Liver (tissue), 9 donors: ENCODE results near the gene RELT. TPM values are rescaled to one million over a fixed set of nuclear protein-coding genes. Genes with fewer than 3 reads are reported as not detected.

Source experiments
- DNase-seq: peaks from one replicate; pipeline ENCODE4 v3.0.0-alpha.2; 2017; ENCODE audit warnings: low spot score
- H3K27ac ChIP-seq, 2 donors: one replicate each; pipeline ENCODE4 v1.7.0; 2013; ENCODE audit warnings: inconsistent platforms in 2 of 2, low read length in 2 of 2, control low read depth in 1 of 2, low read depth in 1 of 2, mild to moderate bottlenecking in 1 of 2
- H3K27me3 ChIP-seq, 4 donors: one replicate each; pipeline versions ENCODE4 v1.6.1 to v1.7.0; 2013; ENCODE audit warnings: low read length in 3 of 4, inconsistent platforms in 1 of 4, mild to moderate bottlenecking in 1 of 4, moderate library complexity in 1 of 4; ENCODE audit not compliant: control insufficient read depth in 4 of 4, insufficient read depth in 4 of 4
- H3K36me3 ChIP-seq, 4 donors: one replicate each; pipeline versions ENCODE4 v1.6.1 to v1.7.0; 2013; ENCODE audit warnings: low read length in 3 of 4, mild to moderate bottlenecking in 3 of 4, low read depth in 1 of 4, moderate library complexity in 1 of 4; ENCODE audit not compliant: control insufficient read depth in 4 of 4, insufficient read depth in 3 of 4
- H3K4me1 ChIP-seq, 4 donors: one replicate each; pipeline versions ENCODE4 v1.6.1 to v1.7.0; 2013; ENCODE audit warnings: low read length in 3 of 4, mild to moderate bottlenecking in 3 of 4, moderate library complexity in 1 of 4; ENCODE audit not compliant: control insufficient read depth in 4 of 4, insufficient read depth in 4 of 4
- H3K4me3 ChIP-seq, 3 donors: one replicate each; pipeline versions ENCODE4 v1.6.1 to v1.7.0; 2013; ENCODE audit warnings: low read length in 3 of 3, control low read depth in 1 of 3, low read depth in 1 of 3, mild to moderate bottlenecking in 1 of 3
- H3K9ac ChIP-seq, 2 donors: one replicate each; pipeline ENCODE4 v1.7.0; 2013; ENCODE audit warnings: low read length in 2 of 2, mild to moderate bottlenecking in 2 of 2, moderate library complexity in 2 of 2, control low read depth in 1 of 2, low read depth in 1 of 2
- H3K9me3 ChIP-seq, 4 donors: one replicate each; pipeline versions ENCODE4 v1.6.1 to v1.7.0; 2013; ENCODE audit warnings: low read length in 3 of 4; ENCODE audit not compliant: control insufficient read depth in 4 of 4
- ATF3 ChIP-seq: IDR thresholded peaks from 2 replicates; pipeline ENCODE4 v1.6.1; 2016; ENCODE audit warnings: antibody characterized with exemption
- FOXA1 ChIP-seq: IDR thresholded peaks from 2 replicates; pipeline ENCODE4 v1.6.1; 2016; ENCODE audit warnings: antibody characterized with exemption
- FOXA2 ChIP-seq: IDR thresholded peaks from 2 replicates; pipeline ENCODE4 v1.6.1; 2016; ENCODE audit warnings: antibody characterized with exemption
- HNF4G ChIP-seq: IDR thresholded peaks from 2 replicates; pipeline ENCODE4 v1.6.1; 2016; ENCODE audit warnings: antibody characterized with exemption
- JUND ChIP-seq, 2 donors: IDR thresholded peaks; 2 replicates each; pipeline ENCODE4 v1.6.1; 2016; ENCODE audit warnings: antibody characterized with exemption in 2 of 2
- NR2F2 ChIP-seq: IDR thresholded peaks from 2 replicates; pipeline ENCODE4 v1.6.1; 2016; ENCODE audit warnings: antibody characterized with exemption
- RAD21 ChIP-seq, 2 donors: IDR thresholded peaks; 2 replicates each; pipeline ENCODE4 v1.6.1; 2016; ENCODE audit warnings: antibody characterized with exemption in 2 of 2, mild to moderate bottlenecking in 2 of 2
- TAF1 ChIP-seq: conservative IDR thresholded peaks from 2 replicates; pipeline ENCODE4 v1.6.1; 2016; ENCODE audit warnings: antibody characterized with exemption, mild to moderate bottlenecking
- YY1 ChIP-seq: IDR thresholded peaks from 2 replicates; pipeline ENCODE4 v1.6.1; 2016; ENCODE audit warnings: antibody characterized with exemption, mild to moderate bottlenecking
- WGBS: extraction: QIAGEN DNeasy Blood & Tissue Kit; methylation state at CpG from one replicate; pipeline ENCODE4 v1.1.7; 2013; 5-methylcytosine and 5-hydroxymethylcytosine counted together
- polyA plus RNA-seq, 2 donors: library from polyadenylated mRNA; stranded (reverse) in 1 of 2; unstranded in 1 of 2; fragments of 200-250 nt in 1 of 2; fragments of >200 nt in 1 of 2; fragmentation: Nextera tagmentation in 1 of 2; extraction: Ambion mirVana in 1 of 2; gene quantifications; one replicate each; pipeline versions ENCODE4 v1.2.1 to v1.2.3, GENCODE V29; 2013 to 2015
- total RNA-seq, 2 donors: library from RNA; depleted of rRNA; stranded (reverse); fragments of >200 nt; gene quantifications; one replicate each; pipeline ENCODE4 v1.2.3, GENCODE V29; 2014
- TF ChIP-seq, protein P1 (sequence below): fragments of 150-350 bp; IDR thresholded peaks from 2 replicates; pipeline ENCODE4 v1.5.1; 2017; ENCODE audit warnings: improper control_type of control experiment, low read depth, low read length; ENCODE audit not compliant: missing input control
- TF ChIP-seq, protein P2 (sequence below): IDR thresholded peaks from 2 replicates; pipeline ENCODE4 v1.6.1; 2016; ENCODE audit warnings: antibody characterized with exemption
- TF ChIP-seq, protein P3 (sequence below): IDR thresholded peaks from 2 replicates; pipeline ENCODE4 v1.6.1; 2016; ENCODE audit warnings: antibody characterized with exemption, mild to moderate bottlenecking
- TF ChIP-seq, protein P4 (sequence below): IDR thresholded peaks from 2 replicates; pipeline ENCODE4 v1.6.1; 2016; ENCODE audit warnings: antibody characterized with exemption
- donor health status: healthy.
- donor health status: healthy.
- donor health status: healthy.
- donor health status: healthy.
- donor health status: healthy.

The RELT gene
- total and polyA plus RNA-seq, 4 donors = 0.21 to 8.0 (median 2.3) TPM

- WGBS = 90% methylated on average over 22 of the region's 22 CpGs
- no peak for DNase-seq
Measured at GRCh38 chr11:73395297-73396208, 19.4 kb downstream of the RELT start.

More at GRCh38 chr11:73395297-73396208, 19.4 kb downstream of the RELT start:
- Histone ChIP-seq H3K4me1 (no peaks in the 10 kb centered on the region), H3K27me3 (no peaks in the 10 kb centered on the region), H3K27ac (no peak overlapping the region), H3K9ac (no peak overlapping the region), H3K9me3 (no peaks in the 10 kb centered on the region), H3K4me3 (no peak overlapping the region), H3K36me3 (no peaks in the 10 kb centered on the region)
- TF ChIP-seq FOXA1 = no peak
- no peak for TF ChIP-seq FOXA2
- TF ChIP-seq JUND (IDR thresholded peaks at IDR 0.05) = no peak
- TF ChIP-seq, protein P1, sequence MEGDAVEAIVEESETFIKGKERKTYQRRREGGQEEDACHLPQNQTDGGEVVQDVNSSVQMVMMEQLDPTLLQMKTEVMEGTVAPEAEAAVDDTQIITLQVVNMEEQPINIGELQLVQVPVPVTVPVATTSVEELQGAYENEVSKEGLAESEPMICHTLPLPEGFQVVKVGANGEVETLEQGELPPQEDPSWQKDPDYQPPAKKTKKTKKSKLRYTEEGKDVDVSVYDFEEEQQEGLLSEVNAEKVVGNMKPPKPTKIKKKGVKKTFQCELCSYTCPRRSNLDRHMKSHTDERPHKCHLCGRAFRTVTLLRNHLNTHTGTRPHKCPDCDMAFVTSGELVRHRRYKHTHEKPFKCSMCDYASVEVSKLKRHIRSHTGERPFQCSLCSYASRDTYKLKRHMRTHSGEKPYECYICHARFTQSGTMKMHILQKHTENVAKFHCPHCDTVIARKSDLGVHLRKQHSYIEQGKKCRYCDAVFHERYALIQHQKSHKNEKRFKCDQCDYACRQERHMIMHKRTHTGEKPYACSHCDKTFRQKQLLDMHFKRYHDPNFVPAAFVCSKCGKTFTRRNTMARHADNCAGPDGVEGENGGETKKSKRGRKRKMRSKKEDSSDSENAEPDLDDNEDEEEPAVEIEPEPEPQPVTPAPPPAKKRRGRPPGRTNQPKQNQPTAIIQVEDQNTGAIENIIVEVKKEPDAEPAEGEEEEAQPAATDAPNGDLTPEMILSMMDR = no peak
- no peak for TF ChIP-seq ATF3
- TF ChIP-seq TAF1 = no peak
- TF ChIP-seq, protein P2, sequence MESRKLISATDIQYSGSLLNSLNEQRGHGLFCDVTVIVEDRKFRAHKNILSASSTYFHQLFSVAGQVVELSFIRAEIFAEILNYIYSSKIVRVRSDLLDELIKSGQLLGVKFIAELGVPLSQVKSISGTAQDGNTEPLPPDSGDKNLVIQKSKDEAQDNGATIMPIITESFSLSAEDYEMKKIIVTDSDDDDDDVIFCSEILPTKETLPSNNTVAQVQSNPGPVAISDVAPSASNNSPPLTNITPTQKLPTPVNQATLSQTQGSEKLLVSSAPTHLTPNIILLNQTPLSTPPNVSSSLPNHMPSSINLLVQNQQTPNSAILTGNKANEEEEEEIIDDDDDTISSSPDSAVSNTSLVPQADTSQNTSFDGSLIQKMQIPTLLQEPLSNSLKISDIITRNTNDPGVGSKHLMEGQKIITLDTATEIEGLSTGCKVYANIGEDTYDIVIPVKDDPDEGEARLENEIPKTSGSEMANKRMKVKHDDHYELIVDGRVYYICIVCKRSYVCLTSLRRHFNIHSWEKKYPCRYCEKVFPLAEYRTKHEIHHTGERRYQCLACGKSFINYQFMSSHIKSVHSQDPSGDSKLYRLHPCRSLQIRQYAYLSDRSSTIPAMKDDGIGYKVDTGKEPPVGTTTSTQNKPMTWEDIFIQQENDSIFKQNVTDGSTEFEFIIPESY = no peak
- TF ChIP-seq, protein P3, sequence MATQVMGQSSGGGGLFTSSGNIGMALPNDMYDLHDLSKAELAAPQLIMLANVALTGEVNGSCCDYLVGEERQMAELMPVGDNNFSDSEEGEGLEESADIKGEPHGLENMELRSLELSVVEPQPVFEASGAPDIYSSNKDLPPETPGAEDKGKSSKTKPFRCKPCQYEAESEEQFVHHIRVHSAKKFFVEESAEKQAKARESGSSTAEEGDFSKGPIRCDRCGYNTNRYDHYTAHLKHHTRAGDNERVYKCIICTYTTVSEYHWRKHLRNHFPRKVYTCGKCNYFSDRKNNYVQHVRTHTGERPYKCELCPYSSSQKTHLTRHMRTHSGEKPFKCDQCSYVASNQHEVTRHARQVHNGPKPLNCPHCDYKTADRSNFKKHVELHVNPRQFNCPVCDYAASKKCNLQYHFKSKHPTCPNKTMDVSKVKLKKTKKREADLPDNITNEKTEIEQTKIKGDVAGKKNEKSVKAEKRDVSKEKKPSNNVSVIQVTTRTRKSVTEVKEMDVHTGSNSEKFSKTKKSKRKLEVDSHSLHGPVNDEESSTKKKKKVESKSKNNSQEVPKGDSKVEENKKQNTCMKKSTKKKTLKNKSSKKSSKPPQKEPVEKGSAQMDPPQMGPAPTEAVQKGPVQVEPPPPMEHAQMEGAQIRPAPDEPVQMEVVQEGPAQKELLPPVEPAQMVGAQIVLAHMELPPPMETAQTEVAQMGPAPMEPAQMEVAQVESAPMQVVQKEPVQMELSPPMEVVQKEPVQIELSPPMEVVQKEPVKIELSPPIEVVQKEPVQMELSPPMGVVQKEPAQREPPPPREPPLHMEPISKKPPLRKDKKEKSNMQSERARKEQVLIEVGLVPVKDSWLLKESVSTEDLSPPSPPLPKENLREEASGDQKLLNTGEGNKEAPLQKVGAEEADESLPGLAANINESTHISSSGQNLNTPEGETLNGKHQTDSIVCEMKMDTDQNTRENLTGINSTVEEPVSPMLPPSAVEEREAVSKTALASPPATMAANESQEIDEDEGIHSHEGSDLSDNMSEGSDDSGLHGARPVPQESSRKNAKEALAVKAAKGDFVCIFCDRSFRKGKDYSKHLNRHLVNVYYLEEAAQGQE = no peak
- TF ChIP-seq HNF4G = no peak
- TF ChIP-seq RAD21 (IDR thresholded peaks at IDR 0.05) = no peak
- no peak for TF ChIP-seq NR2F2
- no peak for TF ChIP-seq YY1
- TF ChIP-seq, protein P4, sequence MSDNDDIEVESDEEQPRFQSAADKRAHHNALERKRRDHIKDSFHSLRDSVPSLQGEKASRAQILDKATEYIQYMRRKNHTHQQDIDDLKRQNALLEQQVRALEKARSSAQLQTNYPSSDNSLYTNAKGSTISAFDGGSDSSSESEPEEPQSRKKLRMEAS = no peak
